GM12892 (cell line): ENCODE measurements around the gene CSTPP1.
A peak's percentile ranks its signal among the peaks of the same experiment; 100 is the strongest.
"Not testable (repeated sequence)": the region's sequence is repeated elsewhere in the genome, so short reads cannot be mapped to it uniquely, and the experiment has no call there.

Experiments used
- DNase-seq: peaks from one replicate; pipeline ENCODE4 v3.0.0; 2011; ENCODE audit not compliant: insufficient read length
- FAIRE-seq: peaks from 2 replicates; lab custom pipeline; 2011; peaks lifted over from hg19 to GRCh38; lab: Jason Lieb, UNC
- POLR2A ChIP-seq: IDR thresholded peaks from 2 replicates; pipeline ENCODE4 v1.6.1; 2011; ENCODE audit warnings: low read depth, low read length, control low read depth
- POLR2AphosphoS5 ChIP-seq: IDR thresholded peaks from 2 replicates; pipeline ENCODE4 v1.6.1; 2011; ENCODE audit warnings: low read depth, low read length, control low read depth
- TAF1 ChIP-seq: IDR thresholded peaks from 2 replicates; pipeline ENCODE4 v1.6.1; 2011; ENCODE audit warnings: low read depth, mild to moderate bottlenecking, control low read depth, low read length, borderline replicate concordance

CSTPP1 gene

DNA sequence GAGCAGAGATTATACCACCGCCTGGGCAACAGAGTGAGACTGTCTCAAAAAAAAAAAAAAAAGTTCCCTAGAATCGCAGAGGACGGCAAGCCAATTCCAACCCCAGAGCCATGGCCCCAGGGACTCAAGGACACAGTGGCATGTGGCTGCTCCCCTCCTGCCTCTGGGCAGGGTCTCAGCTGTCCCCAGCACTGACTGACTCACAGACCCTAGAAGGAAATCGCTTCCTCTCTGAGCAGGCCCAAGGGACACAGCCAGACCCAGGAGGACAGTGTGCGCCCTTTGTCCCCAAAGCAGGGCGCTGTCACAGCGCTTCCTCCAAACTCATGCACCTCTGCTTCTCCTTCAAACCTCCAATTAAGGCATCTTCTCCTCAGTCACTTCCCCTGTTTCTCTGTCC, 247.4 kb downstream of the CSTPP1 start:
- no peak for FAIRE-seq
- no peak for TF ChIP-seq POLR2A
- no peak for TF ChIP-seq TAF1

DNA sequence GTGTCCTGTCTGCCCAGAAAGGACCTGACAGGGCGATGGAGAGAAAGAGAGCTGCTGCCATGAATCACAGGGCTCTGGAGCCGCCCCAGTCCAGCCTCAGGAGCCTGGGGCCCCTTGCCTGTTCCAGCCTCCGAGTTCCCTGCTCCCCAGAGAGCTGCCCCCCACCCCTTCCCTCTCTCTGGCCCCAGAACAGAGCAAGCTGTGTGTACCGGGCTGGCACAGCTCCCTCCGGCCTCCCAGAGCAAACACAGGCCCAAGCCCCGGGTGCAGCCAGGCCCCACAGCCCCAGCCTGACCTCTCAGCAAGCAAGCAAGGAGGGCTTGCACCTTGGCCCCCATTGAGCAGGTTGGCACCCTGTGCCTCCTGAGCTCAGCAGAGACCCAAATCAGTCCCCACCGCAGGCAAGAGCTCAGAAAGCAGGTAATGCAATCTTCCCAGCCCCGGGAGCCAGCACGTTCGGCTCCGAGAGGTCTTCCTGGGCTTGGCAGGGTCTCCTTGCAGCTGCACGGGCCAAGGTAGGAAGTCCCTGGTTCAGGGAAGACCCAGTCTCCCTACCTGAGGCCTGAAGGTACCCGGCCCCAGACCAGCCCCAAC, 248.2 kb downstream of the CSTPP1 start:
- DNase-seq (no peak), FAIRE-seq (no peak)
- TF ChIP-seq POLR2AphosphoS5 = no peak
- TF ChIP-seq POLR2A = no peak
- no peak for TF ChIP-seq TAF1

More for the DNA sequence above, 247.4 kb downstream of the CSTPP1 start:
- no peak for DNase-seq

DNA sequence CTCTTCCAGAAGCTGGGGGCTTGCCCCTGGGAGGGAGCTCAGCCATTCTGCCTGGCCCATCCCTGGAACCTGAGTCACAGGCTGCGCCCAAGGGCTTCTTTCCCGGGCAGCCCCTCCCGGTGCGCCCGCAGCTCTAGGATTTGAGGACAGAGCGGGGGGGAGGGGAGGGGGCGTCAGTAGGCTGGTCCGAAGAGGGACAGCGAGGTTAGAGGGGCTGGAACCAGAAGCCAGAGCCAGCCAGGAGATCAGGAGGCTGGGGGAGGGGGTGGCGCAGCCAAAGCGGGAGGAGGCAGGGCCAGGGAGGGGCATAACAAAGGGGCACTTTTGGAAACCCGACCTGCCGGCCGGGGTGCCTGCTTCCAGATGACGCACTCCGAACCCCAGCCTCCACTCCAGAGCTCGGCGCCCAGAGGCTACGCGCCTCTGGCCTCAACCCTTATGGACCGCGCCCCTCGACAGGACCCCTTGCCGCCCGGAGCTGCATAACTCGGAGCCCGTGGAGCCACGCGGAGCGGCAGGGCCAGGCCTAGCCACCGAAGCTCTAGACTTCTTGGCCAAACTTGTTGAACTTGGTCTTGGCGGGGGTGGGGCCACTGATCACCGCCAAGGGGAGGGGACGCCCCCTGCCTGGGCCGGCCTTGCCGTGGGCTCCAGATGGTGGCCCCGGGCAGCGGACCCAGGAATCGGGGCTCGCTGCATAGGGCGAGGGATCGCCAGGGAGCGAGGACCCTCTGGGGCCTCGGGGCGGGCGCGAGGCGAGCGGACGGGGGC, 248.9 kb downstream of the CSTPP1 start:
- TF ChIP-seq POLR2AphosphoS5 = no peak
- TF ChIP-seq POLR2A = no peak
- TF ChIP-seq TAF1 = no peak
- DNase-seq = no peak
- no peak for FAIRE-seq

DNA sequence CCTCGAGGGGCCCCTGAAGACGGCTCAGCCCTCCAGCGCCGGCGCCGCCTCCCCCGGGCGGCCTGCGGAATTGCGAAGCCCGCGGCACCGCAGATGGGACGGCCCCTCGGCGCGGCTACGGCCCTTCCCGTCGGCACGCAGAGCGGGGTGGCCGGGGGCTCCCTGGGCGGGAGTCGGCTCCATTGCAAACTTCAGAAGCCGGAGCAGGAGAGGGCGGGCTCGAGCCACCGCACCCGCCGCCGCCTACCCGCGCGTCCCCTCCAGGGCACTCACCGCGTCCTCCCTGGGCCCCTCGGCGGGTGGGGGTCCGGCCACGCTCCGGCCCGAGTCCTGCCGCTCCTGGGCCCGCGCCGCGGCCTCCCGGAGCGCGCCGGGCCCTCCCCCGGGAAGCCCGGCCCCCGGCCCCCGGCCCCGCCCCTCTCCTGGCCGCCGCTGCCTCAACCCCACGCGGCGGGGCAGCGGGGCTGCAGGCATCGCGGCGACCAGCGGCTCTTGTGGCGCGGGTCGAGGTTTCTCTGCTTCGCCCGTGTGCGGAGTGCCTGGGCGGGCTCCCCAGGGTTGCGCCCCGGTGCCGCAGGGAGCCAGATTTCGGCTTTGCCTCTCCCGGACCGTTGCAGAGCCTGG, 249.6 kb downstream of the CSTPP1 start, which contains the start of gene PACSIN3:
Gene PACSIN3, minus strand, starts transcription at position 359 of the 624 bp plus-strand sequence. CDS start 3,707 bp downstream, outside the sequence.
- no peak for FAIRE-seq
- peak; percentile 70 for DNase-seq
- TF ChIP-seq TAF1 (no peak), POLR2A (no peak), POLR2AphosphoS5 (no peak)

DNA sequence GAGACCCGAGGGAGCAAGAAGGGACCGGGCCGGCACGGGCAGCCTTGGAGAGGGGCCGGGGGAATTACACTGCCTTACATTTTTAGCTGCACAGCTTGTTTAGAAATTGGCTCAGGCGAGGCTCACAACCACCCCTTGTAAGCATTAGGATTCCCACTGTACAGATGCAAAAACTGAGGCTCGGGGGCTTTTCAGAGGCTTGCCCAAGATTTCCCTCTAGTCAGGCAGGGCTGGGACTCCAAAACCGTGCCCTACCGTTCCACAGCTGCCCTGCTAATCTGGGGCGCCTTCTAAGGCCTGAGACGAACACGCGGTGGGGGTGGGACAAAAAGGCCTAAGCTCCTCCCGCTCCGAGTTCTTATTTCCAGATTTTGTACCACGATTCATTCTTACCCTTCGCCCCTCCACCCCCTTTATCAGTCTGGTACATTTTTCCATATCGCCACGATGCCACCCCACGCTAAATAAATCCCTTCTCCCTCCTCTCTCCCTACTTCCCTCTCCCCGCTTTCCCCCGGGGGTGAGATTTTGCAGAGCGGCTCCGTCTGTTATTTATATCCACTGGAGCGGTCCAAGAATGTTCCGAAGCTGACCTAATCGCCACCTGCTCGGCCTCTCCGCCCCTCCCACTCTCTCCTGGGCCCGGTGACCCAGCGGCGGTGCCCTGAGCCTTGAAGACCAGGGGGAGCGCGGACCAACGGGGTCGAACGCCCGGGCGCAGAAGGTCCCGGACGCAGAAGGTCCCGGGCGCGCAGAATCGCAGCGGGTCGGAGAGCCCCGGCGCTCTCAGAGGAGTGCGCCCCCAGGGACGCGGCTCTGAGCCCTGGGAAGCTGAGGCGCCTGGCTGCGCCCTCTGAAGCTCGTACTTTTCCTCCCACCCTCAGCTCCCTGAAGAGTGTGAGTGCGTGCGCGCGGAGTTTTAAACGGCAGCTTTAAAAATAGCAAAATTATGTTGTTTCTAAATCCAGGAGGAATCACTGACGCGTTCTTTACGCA, 250.4 kb downstream of the CSTPP1 start:
- FAIRE-seq (no peak), DNase-seq (peak; percentile 58)
- no peak for TF ChIP-seq POLR2A
- TF ChIP-seq TAF1 = no peak
- no peak for TF ChIP-seq POLR2AphosphoS5

DNA sequence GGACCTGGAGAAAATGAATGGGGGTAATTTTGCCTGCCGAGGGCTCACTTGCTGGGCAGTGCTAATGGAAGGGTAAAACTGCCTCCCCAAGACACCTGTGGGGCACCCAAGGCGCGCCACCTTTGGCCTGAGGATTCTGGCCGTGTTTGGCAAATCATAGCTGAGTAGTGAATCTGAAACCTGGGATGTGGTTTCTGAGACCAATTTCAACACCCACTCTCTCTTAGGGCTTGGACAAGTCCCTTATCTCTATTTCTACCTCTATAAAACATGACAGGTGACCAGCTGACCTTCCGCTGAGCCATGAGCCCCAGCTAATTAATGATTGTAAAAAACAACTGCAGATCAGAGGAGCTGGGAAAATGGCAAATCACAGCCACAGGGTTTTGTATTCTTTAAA, 251.2 kb downstream of the CSTPP1 start:
- DNase-seq (no peak), FAIRE-seq (no peak)
- no peak for TF ChIP-seq POLR2A

DNA sequence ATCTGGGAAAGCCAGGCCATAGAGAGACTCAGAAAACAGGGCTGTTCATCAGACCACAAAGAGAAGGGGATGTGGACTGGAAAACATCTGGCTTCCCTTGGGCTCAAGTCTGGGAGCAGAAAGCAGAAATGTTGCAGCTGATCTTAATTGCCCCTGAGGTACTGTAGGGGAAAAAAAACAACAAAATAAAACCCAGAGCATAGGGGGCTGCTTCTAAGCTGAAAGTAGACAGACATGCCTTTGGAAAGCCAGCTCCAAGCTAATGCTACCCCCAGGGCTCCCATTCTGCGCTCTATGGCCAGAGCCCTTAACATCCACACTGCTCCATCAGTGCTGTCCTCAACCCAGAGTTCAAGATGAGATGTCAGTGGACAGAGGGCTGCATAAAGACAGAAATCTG, 251.7 kb downstream of the CSTPP1 start:
- no peak for DNase-seq

DNA sequence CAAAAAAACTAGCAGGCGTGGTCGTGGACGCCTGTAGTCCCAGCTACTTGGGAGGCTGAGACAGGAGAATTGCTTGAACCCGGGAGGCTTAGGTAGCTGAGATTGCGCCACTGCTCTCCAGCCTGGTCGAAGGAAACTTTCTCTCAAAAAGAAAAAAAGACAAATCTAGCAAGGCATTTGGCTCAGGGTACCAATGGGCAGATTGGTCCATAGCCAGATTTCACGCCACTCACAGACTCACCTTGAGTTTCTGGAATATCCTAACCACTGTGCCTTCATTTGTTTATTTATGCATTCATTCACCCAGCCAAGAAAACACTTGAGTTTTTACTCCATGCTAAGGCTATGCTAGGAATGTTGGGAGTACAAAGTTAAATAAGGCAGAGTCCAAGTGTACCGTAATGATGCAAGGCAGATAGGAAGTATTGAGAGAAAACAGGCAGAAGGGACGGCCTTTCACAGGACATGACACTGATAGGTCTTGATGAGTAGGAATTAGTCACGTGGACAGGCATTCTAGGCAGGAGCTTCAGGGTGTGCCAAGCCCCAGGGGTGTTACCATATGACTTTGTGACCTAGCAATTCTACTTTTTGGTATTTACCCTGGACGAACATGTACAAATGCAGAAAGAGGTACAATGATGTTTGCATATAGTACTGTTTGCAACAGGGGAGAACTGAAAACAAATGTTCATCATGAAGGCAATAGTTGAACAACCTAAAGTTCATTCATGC, 252.7 kb downstream of the CSTPP1 start:
- no peak for FAIRE-seq
- TF ChIP-seq POLR2A (no peak), POLR2AphosphoS5 (no peak), TAF1 (no peak)

More for the DNA sequence above, 251.7 kb downstream of the CSTPP1 start:
- FAIRE-seq = no peak
- TF ChIP-seq POLR2A (no peak), TAF1 (no peak), POLR2AphosphoS5 (no peak)

DNA sequence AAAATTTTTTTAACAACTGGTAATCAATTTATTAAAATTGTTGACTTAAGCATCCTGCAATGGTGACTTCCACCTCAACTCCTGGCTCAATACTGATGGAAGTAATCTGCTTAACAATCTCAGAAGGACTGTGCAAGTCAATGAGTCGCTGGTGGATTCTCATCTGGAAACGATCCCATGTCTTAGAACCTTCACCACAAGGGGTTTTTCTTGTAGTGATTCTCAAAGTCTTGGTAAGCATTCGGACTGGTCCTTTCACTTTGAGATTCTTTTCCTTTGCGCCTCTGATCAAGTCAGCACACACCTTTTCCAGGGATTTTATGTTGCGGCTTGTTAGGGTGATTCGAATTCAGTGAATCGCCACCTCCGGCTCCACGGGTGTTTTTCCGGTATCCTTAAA, 254.6 kb downstream of the CSTPP1 start:
- FAIRE-seq, DNase-seq: not testable (repeated sequence)

More for the DNA sequence above, 252.7 kb downstream of the CSTPP1 start:
- DNase-seq = no peak

DNA sequence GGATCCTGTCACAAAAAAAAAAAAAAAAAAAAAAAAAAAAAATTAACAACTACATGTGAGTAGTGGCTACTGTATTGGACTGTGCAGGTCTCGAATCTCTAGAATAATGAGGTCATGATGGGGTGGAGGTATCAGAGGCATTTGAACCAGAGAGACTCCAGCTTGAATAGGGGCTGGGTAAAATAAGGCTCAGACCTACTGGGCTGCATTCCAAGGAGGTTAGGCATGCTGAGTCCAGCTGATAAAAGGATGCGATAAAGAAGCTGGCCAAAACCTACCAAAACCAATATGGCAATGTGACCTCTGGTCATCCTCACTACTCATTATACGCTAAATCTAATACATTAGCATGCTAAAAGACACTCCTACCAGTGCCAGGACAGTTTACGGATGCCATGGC, 255.6 kb downstream of the CSTPP1 start:
- FAIRE-seq (no peak), DNase-seq (no peak)
- TF ChIP-seq POLR2A (no peak), POLR2AphosphoS5 (no peak), TAF1 (no peak)

DNA sequence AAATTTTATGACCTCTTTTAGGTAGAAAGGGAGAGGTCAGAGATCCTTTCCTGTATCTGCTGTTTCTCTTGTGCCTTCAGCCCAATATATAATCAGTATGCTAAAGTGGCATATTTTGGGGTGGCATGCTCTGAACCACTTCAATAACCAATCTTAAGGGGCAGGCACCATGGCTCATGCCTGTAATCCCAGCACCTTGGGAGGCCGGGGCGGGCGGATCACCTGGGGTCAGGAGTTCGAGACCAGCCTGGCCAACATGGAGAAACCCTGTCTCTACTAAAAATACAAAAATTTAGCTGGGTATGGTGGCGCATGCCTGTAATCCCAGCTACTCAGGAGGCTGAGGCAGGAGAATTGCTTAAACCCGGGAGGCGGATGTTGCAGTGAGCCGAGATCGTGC, 261.6 kb downstream of the CSTPP1 start:
- not testable (repeated sequence) for DNase-seq, FAIRE-seq
